GM18508 (cell line): ENCODE measurements around the gene PDE9A.
"Not testable (repeated sequence)": the region's sequence is repeated elsewhere in the genome, so short reads cannot be mapped to it uniquely, and the experiment has no call there.

Source experiments
- ATAC-seq: cut with Tn5 transposase; IDR thresholded peaks from one replicate; pipeline ENCODE4 v1.9.1; 2021; ENCODE audit warnings: moderate number of reproducible peaks; ENCODE audit not compliant: insufficient read depth, unreplicated experiment

The PDE9A gene

DNA sequence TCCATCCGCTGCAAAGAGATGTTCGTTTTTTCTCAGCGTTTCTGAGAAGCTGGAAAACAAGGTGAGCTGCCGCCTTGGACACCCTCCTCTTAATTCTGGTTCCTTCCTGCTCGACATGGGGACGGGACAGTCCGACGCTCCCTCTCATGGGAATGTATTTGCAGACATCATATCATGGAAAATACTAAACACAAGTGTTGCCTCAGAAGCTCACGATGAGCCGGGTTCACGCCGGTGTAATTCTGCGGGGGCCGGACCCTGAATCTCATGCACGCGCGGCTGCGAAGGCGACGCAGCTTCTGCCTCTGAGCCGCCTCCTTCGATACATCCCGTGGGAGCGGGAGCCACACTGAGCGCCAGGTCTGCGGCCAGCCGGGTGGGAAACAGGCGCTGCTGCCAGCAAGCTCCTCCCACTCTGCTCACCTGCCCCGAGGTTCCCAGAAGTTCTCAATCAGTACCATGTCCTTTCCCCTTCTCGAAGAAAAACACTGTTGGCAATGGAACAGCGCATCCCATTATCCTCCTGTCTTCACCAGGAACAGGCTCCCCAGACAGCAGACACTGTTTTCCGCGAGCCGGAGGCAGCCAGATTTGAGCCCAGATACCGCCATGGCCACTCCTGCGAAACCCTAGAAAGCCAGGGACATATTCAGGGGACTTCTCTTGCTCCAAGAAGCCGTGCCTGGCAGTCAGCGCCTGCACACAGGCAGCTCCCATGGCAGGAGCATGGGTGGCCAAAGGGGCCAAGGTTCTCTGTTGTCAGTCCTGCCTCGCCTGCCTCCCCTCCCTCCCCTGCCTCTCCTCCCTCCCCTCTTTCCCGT lies 127.9 kb downstream of the PDE9A start:
- ATAC-seq = no peak

DNA sequence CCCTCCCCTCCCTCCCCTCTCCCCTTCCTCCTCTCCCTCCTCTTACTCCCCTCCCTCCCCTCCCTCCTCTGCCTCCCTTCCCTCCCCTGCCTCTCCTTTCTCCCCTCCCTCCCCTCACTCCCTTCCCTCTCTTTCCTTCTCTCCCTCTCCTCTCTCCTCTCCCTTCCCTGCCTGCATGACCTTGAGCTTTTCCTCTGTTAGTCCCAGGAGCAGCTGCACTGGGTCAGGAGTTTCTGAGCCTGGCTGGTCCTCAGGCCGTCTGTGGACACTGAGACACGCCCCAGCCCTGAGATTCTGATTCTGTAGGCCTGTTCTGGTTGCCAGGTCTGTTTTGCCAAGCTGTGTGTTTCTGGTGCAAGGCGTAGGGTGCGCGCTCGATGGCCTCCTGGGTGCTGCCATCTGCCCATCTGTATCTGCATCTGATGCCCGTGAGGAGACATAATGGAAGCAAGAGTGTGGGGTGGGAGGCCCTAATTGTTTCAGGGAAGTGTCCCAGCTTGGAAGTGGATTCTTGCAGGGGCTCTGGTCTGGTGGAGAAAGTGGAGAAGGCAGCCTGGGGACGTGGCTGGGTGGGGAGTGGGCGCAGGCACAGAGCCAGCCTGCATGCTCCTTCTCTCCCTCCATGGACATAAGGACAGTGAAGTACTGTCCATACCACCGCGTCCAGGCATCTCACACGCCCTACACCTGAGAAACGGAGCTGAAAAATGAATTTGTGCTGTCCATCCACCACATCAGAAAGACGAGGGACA lies 128.7 kb downstream of the PDE9A start:
- ATAC-seq = no peak

DNA sequence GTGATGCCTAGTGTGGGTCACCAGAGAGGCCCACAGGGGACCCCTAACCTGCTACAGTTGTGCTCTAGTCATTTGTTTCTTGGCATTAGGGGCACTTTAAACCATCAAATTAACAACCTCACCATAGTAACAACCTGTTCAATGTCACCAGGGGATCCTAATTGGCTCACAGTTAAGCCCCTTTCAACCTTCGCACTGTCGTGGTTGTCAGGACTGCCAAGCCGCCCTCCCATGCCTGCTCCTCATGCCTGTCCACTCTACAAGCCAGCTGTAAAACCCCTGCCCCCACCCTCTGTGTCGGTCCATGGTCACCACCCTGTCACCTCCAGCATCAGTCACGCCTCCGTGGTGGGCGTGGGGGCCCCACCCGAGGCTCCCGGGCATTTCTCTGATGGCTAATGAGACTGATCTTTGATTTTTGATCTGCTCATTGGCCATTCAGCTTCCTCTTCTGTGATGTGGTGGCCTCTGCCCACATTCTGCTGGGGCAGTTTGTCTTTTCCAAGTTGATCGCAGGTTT lies 129.4 kb downstream of the PDE9A start:
- ATAC-seq = no peak

DNA sequence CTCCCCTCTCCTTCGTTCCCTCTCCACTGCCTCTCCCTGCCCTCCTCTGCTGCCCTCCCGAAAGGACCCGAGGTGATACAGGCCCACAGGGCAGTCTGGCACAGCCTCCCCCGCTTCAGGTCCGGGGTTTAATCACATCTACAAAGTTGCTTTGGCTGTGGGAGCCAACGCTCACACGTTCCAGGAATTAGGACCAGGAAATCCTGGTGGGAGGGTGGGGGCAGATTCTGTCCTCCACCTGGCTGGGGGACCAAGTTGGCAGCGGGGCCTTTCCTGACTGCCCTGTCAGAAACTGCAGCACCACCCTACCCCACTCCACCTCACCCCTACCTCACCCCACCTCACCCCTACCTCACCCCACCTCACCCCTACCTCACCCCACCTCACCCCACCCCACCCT lies 130.9 kb downstream of the PDE9A start:
- ATAC-seq = no peak

DNA sequence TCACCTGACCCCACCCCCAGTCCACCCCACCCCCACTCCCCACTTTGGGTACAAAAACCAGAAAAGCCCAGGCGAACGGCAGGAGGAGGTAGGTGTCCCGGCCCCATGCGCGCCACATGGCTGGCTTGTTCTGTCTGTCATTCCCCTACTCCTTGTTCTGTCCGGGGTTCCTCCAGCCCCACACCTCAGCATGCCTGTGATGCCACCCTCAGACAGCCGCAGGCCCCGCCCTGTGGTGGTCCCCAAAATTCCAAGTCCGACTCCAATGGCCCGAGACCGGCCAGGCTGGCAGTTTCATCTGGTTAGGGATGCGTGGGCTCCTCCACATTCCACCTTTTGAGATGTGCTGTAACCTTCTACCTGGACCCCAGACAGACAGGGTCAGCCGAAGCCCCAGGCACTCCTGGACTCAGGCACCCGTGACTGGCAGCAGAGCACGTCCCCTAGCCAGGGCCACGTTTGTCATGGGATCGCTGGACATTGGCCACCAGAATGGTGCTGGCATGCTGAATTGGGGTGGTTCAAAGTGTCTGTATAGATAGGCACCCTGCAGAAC lies 131.6 kb downstream of the PDE9A start:
- no peak for ATAC-seq

DNA sequence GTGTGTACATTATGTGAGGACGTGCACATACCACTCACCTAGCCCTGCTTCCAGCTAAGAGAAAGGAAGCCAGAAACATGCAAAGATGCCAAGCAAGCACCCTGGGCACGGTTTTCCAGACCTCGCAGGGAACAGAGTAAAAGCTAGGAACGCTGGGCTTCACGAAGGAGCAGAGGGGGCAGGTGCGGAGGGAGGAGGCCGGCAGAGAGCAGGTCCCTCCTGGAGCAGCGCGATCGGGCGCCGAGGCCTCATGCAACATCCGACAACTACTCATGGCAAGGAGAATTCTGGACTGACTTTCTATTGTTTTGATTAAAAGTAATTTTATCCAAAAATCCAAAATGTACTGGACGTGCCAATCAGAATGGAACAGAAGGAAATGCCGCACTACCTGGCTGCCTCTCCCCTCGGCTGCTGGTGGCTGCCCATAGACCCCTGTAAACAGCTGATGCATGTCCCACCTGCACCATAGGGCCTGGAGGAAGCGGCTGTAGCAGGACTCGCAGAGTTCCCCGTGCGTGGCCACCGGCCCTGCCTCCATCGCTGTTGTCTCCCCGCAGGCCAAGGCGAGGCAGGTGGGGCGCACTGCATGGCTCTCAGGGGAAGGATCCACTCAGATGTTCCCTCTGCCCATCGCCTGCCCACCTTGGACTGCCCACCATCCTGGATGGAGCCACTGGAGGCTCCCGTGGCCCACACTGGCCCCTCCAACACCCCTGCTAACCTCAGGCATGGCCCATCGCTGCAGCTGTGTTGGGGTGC lies 132.4 kb downstream of the PDE9A start:
- no peak for ATAC-seq

DNA sequence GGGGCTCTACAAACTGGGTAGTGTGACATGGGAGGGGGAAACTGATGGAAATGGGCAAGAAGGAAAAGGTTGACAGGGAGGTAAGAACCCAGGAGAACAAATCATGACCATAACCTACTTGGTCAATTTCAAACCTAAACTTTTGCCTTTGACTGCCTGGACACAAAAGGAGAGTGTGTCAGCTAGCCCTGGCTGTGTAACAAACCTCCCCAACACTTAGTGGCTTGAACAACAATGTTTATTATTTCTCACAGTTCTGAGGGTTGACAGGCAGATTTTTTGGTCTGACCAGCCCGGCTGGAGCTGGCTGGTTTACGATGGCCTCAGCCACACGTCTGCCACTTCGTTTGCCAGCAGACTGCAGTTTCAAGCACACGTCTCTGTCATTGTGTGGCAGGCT lies 133.5 kb downstream of the PDE9A start:
- no peak for ATAC-seq

DNA sequence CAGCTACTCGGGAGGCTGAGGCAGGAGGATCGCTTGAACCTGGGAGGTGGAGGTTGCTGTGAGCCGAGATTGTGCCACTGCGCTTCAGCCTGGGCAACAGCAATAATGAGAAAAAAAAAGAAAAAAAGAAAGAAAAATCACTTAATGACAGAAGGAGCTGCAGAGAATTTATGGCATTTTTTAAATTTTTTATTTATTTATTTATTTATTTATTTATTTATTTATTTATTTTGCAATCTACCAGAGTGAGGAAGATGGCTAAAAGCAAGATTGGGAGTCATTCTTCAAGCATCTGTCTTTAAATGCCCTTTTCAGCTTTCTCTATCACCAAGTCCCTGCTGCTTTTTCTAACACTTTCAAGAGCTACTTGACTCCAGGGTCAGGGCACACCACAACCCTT lies 134.2 kb downstream of the PDE9A start:
- ATAC-seq = no peak

DNA sequence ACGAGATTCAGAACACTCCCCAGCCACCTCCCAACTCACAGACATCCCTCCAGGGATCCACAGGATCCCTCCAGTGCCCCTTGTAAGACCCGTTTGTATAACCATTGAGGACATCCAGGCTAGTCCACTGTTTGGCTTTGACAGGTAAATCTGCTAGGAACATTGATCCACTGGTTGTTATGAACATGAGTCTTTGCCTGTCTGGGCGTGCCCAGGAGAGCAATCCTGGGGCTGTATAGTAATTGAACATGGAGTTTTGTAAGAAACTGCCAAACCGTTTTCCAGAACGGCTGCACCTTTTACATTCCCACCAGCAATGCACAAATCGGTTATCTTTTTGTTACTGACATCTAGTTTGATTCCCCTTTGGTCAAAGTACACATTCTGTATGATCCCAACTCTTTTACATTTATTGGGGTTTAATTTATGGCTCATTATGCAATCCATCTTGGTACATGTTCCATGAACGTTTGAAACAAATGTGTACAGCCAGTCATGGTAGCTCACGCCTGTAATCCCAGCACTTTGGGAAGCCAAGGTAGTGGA lies 137.2 kb downstream of the PDE9A start:
- no peak for ATAC-seq

DNA sequence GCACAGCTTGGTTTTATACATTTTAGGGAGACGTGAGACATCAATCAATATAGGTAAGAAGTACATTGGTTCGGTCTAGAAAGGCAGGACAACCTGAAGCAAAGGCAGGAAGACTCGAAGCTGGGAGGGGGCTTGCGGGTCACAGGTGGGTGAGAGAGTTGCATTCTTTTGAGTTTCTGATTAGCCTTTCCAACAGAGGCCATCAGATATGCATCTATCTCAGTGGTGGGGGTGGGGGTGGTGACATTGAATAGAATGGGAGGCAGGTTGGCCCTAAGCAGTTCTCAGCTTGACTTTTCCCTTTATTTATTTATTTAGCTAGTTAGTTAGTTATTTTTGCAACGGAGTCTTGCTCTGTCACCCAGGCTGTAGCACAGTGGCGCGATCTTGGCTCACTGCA lies 140.4 kb downstream of the PDE9A start:
- no peak for ATAC-seq

DNA sequence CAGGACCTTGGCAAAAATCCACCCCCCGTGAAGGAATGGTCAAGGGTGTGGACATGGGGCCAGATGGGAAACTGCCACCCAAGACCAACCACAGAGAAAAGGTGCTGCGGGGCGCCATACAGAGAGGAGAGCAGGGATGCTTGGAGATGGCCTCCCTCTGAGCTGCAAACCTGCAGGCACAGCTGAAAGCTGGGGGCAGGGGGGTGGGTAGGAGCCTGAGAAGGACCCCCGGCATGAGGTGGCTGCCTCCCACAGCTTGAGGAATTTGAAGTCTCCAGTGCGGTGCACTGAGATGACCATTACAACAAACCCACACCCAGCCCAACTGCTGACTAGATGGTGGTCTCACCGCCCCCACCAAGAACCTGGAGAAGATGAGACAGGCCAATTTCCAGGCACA lies 141.1 kb downstream of the PDE9A start:
- no peak for ATAC-seq

DNA sequence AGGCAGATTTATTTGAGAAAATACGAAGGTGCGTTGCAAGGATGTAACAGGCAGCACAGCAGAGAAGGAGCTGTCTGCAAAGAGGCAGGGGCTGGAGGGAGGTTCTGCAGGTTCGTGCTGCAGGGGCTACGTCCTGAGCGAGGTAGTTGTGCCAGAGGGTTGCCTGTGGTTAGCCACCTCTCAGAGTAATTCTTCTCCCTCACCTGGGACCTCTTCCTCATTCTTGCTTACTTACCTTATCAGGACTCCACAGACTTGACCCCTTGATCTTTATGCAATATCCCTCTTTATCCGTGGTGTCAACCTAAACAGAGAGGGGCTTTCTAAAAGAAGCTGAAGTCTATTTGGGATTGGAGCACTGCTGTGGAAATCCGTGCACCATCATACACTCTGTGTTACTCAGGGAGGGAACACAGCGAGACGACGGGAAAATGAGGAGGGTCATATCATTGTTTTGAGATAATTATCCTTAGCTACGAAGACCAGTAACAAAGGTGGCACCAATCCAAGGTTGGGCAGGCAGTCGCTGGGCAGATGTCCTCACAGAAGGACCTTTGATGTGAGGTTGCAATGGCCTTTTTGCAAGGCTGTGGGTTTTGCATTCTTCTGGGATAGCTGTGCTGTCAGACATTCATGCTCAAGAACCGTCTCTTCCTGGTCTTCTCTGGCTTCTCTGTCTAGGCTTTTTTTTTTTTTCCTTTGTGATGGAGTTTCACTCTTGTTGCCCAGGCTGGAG lies 143.1 kb downstream of the PDE9A start:
- no peak for ATAC-seq

DNA sequence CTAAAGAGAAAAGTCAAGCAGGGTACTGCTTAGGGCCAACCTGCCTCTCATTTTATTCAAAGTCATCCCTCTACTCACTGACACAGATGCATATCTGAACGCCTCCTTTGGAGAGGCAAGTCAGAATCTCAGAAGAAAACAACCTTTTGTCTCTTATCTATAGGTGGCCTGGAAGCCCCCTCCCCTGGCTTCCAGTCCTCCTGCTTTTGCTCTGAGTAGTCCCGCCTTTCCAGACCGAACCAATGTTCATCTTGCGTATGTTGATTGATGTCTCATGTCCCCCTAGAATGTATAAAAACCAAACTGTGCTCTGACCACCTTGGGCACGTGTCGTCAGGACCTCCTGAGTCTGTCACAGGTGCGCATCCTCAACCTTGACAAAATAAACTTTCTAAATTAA lies 144.1 kb downstream of the PDE9A start:
- ATAC-seq = no peak

DNA sequence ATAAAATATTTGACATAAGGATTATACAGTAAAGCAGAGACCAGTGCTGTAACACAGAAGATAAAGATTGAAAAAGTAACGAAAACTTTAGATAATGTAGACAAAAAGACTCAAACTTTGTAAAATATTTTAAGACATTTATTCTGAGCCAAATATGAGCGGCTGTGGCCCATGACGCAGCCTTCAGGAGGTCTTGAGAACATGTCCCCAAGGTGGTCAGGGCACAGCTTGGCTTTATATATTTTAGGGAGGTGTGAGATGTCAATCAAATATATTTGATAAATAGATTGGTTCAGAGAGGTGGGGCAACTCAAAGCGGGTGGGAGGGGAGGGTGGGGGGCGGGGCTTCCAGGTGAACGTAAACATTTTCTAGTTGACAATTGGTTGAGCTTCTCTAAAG lies 144.7 kb downstream of the PDE9A start:
- ATAC-seq = no peak

DNA sequence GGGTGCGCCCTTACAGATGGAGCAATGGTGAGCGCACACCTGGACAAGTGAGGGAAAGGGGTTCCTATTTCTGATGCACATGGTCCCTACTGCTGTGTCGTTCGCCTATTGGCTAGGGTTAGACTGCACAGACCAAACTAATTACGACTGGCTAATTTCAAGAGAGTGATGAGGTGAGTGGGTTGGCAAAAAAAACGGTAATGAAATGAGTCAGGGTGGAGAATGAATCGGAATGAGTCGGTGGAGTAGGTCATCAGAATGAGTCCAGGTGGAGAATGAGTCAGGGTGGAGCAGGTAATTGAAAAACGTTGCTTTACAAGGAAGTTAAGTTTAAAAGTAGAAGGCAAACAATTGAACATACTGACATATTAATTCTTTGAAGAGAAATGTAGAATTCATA lies 146.1 kb downstream of the PDE9A start:
- no peak for ATAC-seq

DNA sequence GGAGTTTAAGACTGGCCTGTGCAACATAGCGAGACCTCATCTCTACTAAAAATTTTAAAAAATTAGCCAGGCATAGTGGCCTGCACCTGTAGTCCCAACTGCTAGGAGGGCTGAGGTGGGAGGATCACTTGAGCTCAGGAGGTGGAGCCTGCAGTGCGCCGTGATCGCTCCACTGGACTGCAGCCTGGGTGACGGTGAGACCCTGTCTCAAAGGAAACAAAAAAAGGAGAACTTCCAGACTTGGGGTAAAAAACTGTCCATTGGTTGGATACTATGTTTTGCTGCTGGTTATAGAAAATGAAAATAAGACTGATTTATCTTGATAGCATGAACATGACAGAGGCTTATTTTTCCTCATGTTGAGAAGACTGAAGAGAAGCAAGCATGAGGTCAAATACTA lies 146.5 kb downstream of the PDE9A start:
- ATAC-seq = no peak

DNA sequence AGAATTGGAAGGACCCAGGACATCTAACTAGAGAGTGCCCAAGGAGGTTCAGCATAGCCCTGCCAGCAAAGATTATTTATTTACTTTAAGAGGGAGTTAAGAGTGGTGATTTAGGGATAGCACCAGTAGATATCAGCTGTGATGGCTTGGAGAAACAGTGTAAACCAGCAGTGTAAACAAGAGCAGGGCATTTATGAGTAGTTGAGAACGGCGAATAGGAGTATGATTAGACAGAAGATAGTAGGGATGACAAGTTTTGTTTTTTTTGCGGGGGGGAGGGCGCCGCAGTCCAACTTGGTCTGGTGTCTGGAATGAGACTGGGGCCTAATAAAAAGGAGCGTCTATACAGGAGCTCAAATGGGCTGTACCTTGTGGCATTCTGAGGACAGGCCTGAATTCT lies 148.2 kb downstream of the PDE9A start:
- not testable (repeated sequence) for ATAC-seq

DNA sequence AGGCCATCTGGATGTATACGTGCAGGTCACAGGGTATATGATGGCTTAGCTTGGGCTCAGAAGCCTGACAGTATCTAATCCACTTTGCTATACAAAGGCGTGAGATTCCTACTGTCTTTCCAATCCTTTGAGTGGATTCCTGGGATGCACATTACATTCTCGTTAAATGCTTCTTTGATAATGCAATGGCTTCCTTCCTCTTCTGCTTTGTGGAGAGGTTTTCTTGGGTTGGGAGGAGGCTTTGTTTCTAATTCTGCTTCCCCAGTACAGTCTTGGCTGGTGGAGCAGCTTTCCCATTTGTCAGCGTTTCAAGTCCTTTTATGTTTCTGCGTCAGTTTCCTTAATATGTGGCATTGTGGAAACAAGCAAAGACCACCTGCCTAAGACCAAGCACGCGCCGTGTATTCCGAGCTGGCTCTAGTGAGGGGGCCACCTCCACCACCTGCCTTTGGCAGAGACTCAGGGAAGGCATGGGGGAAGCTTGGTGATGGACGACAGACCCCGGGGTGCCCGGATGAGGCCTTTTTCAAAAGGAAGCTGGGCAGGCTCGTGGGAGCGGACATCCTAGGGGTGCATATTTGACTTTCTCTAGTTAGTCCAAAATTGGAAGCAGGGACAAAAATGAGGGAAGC lies 153.2 kb downstream of the PDE9A start:
- ATAC-seq = no peak

DNA sequence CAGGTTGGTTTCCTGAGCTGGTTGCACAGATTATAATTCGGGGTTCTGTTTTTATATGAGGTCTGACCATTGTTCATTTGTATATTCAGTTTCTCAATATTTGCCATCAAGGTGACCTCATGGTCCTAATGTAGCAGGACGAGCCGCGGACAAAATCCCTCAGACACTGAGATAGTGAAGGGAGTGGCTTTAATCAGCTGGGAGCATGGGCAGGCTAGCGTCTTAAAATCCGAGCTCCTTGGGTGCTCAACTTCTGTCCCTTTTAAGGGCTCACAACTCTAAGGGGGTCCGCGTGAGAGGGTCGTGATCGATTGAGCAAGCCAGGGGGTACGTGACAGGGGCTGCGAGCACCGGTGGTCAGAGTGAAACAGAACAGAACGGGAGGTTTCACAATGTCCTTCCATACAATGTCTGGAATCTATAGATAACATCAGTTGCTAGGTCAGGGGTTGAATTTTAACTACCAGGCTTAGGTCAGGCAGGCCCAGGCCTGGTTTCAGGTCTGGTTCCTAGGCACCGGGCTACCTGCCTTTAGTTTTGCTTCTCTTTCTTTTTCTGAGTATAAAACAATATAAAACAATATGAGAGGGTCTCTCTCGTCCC lies 154.0 kb downstream of the PDE9A start:
- not testable (repeated sequence) for ATAC-seq
